MM.1S (cell line): Measurements from ENCODE around the gene CHST11.

ENCODE experiments used
- DNase-seq: peaks from one replicate; pipeline ENCODE4 v3.0.0-alpha.2; 2015
- H2AFZ ChIP-seq: fragments of 300-600 bp; sonication (generic); 2 replicates; pipeline ENCODE4 v1.6.0; 2016; ENCODE audit warnings: antibody characterized with exemption, low read length
- H3F3A ChIP-seq: fragments of 300-600 bp; sonication (generic); 2 replicates; pipeline ENCODE4 v1.6.1; 2016; ENCODE audit warnings: mild to moderate bottlenecking, antibody characterized with exemption, low read length, moderate library complexity, mixed read lengths; ENCODE audit not compliant: insufficient read depth
- H3K27ac ChIP-seq: fragments of 300-600 bp; sonication (generic); 2 replicates; pipeline ENCODE4 v1.5.1; 2016; ENCODE audit warnings: mild to moderate bottlenecking, low read length
- H3K27me3 ChIP-seq: fragments of 300-600 bp; sonication (generic); replicated peaks from 2 replicates; pipeline ENCODE4 v1.6.0; 2016; ENCODE audit warnings: low read length; ENCODE audit not compliant: insufficient read depth
- H3K36me3 ChIP-seq: fragments of 300-600 bp; sonication (generic); replicated peaks from 2 replicates; pipeline ENCODE4 v1.6.1; 2016; ENCODE audit warnings: mild to moderate bottlenecking, low read length, mixed read lengths; ENCODE audit not compliant: insufficient read depth
- H3K4me1 ChIP-seq: fragments of 300-600 bp; sonication (generic); 2 replicates; pipeline ENCODE4 v1.6.1; 2016; ENCODE audit warnings: low read length, mixed read lengths
- H3K4me2 ChIP-seq: fragments of 300-600 bp; sonication (generic); 2 replicates; pipeline ENCODE4 v1.6.0; 2016; ENCODE audit warnings: low read depth, low read length
- H3K4me3 ChIP-seq: fragments of 300-600 bp; sonication (generic); 2 replicates; pipeline ENCODE4 v1.5.1; 2016; ENCODE audit warnings: low read length, mixed read lengths
- H3K79me2 ChIP-seq: fragments of 300-600 bp; sonication (generic); 2 replicates; pipeline ENCODE4 v1.6.1; 2016; ENCODE audit warnings: mixed run types, low read length, mixed read lengths
- H3K9ac ChIP-seq: fragments of 300-600 bp; sonication (generic); 2 replicates; pipeline ENCODE4 v1.6.1; 2016; ENCODE audit warnings: low read length, mixed read lengths
- H3K9me2 ChIP-seq: fragments of 300-600 bp; sonication (generic); replicated peaks from 2 replicates; pipeline ENCODE4 v1.6.1; 2016; ENCODE audit warnings: mild to moderate bottlenecking, low read length, mixed read lengths; ENCODE audit not compliant: insufficient read depth
- H3K9me3 ChIP-seq: fragments of 300-600 bp; sonication (generic); replicated peaks from 2 replicates; pipeline ENCODE4 v1.6.1; 2016; ENCODE audit warnings: mild to moderate bottlenecking, low read length, mixed read lengths; ENCODE audit not compliant: insufficient read depth
- H4K20me1 ChIP-seq: fragments of 300-600 bp; sonication (generic); 2 replicates; pipeline ENCODE4 v1.6.1; 2016; ENCODE audit warnings: mild to moderate bottlenecking, low read length, moderate library complexity, mixed read lengths; ENCODE audit not compliant: insufficient read depth
- CTCF ChIP-seq: fragments of 300-600 bp; sonication (generic); IDR thresholded peaks from 2 replicates; pipeline ENCODE4 v1.5.1; 2016; ENCODE audit warnings: antibody characterized with exemption, low read length, mixed read lengths
- EZH2 ChIP-seq: fragments of 300-600 bp; sonication (generic); optimal IDR thresholded peaks from 2 replicates; pipeline ENCODE3; 2017; ENCODE audit warnings: low read depth, mild to moderate bottlenecking, antibody characterized with exemption, low read length, mixed read lengths
- EZH2phosphoT487 ChIP-seq: fragments of 300-600 bp; sonication (generic); IDR thresholded peaks from 2 replicates; pipeline ENCODE4 v1.6.1; 2018; ENCODE audit warnings: antibody characterized with exemption, low read length

CHST11 gene

DNA sequence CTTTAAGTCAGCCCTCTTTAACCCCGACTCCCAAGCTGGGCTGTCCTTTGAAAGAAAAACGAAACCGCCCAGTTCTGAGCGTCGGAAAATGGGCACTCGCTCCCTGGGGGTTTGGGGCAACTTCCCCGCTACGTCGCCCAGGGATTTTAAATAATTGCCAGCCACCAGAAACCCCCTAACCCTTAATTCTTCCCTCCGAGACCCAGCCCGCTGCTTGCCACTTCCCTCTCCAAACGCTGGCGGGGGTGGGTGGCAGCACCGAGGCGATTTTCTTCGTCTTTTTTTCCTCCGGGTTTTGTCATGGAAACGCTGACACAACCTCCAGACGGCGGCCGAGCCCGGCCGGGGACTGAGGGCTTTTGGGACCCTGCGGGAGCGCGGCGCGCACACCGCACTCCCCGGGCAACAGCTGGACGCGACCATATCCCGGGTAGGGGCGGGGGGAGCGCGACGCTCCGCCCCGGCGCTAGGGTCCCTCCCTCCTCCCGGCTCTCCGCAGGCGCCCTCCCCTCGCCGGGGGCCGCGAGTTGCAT lies at the start of gene CHST11:
Gene CHST11 (plus strand): TSS at position 532 of the 533 bp plus-strand sequence.
- TF ChIP-seq EZH2phosphoT487 = no peak
- no peak for TF ChIP-seq EZH2
- peak; percentile 23; the same call in 1 of the 2 replicates for TF ChIP-seq CTCF
- Histone ChIP-seq H3K9me2 (no peaks in the 10 kb centered on the region), H3K27me3 (no peaks in the 10 kb centered on the region), H3K4me2 (peak within 1 kb of the TSS; percentile 95), H3K9me3 (no peaks in the 10 kb centered on the region), H3K9ac (peak within 1 kb of the TSS; percentile 81), H2AFZ (peak within 1 kb of the TSS; percentile 79), H3F3A (peaks cover 25% of the 10 kb centered on the region), H3K4me3 (peak within 1 kb of the TSS; percentile 91), H4K20me1 (no peaks in the 10 kb centered on the region), H3K36me3 (no peaks in the 10 kb centered on the region), H3K79me2 (peaks cover 45% of the 10 kb centered on the region), H3K27ac (peak within 1 kb of the TSS; percentile 91; the same call in 1 of the 2 replicates), H3K4me1 (peaks cover 20% of the 10 kb centered on the region)
- peak; percentile 85 for DNase-seq

GRCh38 chr12:104407438-104407837 lies 49.3 kb upstream of the CHST11 start:
- H3K79me2 ChIP-seq = no peaks in the 10 kb centered on the region
- no peaks in the 10 kb centered on the region for H3K36me3 ChIP-seq
- H3K4me1 ChIP-seq = no peaks in the 10 kb centered on the region
- H3F3A ChIP-seq = no peaks in the 10 kb centered on the region
- H3K27me3 ChIP-seq = no peaks in the 10 kb centered on the region
- no peak overlapping the region for H3K27ac ChIP-seq
- H4K20me1 ChIP-seq = no peaks in the 10 kb centered on the region
- H3K4me3 ChIP-seq = no peak overlapping the region
- no peak for DNase-seq
- no peak overlapping the region for H3K9ac ChIP-seq
- H3K9me2 ChIP-seq = no peaks in the 10 kb centered on the region
- no peak for TF ChIP-seq CTCF
- TF ChIP-seq EZH2phosphoT487 = no peak
- no peak for TF ChIP-seq EZH2
- no peaks in the 10 kb centered on the region for H3K9me3 ChIP-seq
- no peak overlapping the region for H3K4me2 ChIP-seq
- H2AFZ ChIP-seq = no peak overlapping the region

- Histone ChIP-seq H3K36me3 (no peaks in the 10 kb centered on the region), H3F3A (no peaks in the 10 kb centered on the region), H3K9me3 (no peaks in the 10 kb centered on the region), H3K9me2 (no peaks in the 10 kb centered on the region), H3K4me3 (no peak overlapping the region), H2AFZ (no peak overlapping the region), H3K9ac (no peak overlapping the region), H3K4me1 (no peaks in the 10 kb centered on the region), H3K4me2 (no peak overlapping the region), H3K79me2 (no peaks in the 10 kb centered on the region), H3K27me3 (no peaks in the 10 kb centered on the region), H3K27ac (no peak overlapping the region), H4K20me1 (no peaks in the 10 kb centered on the region)
- DNase-seq = no peak
- TF ChIP-seq EZH2 = no peak
- TF ChIP-seq EZH2phosphoT487 = no peak
- no peak for TF ChIP-seq CTCF
Observed at GRCh38 chr12:104407922-104408321, 48.8 kb upstream of the CHST11 start.
